SK-N-MC (cell line): Measurements from ENCODE around the gene ISY1.

Experiments
- EZH2 ChIP-seq: fragments of 200-600 bp; sonication (generic); IDR thresholded peaks from one replicate; pipeline ENCODE4 v1.6.1; 2017; ENCODE audit warnings: antibody characterized with exemption
- FOXP2 ChIP-seq: optimal IDR thresholded peaks from 2 replicates; pipeline ENCODE3; 2011; ENCODE audit warnings: mild to moderate bottlenecking, moderate library complexity; ENCODE audit not compliant: insufficient read depth; ENCODE audit errors: extremely low read length, control extremely low read depth
- POLR2AphosphoS5 ChIP-seq: IDR thresholded peaks from 2 replicates; pipeline ENCODE4 v1.6.1; 2012; ENCODE audit warnings: mild to moderate bottlenecking, low read depth, low read length, borderline replicate concordance

DNA sequence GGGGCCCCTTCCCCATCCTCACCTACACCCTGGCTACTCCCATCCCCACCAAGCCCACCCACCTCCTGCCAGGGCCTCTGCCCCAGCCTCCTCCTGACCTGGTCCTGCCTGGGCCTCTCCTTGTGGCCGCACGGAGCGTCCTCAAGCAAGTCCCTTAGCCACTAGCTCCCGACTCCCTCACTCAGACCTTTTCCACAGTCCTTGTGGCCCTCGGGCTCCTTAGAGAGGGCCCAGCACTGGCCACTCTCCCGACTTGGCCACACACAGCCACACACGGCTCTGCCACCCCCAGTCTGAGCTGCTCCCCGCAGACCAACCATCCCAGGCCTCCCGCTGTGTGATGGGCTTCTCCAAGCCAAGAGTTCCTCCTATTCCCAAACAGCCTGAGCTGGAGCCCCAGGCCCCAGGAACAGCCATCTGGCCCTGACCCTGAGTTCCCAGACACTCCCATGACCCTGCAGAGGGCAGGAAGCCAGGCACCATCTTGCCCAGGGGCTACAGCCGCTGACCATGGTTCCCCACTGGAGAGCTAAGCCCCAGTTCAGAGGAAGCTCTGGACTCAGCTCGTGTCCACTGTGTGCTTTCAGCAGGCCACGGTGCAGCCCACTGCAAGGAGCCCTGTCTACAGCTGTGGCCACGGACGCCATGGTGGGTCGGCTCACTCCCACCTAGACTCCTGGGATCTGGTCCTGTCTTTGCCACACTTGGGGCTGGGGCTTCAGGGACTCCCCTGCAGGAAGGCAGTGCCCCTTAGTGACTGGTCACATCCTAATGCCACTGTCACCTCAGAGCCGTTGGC is 32.3 kb downstream of the ISY1 start:
- no peak for TF ChIP-seq POLR2AphosphoS5
- TF ChIP-seq EZH2, result no peak
- no peak for TF ChIP-seq FOXP2
